ENCODE results near the gene PDXK.

The PDXK gene

DNA sequence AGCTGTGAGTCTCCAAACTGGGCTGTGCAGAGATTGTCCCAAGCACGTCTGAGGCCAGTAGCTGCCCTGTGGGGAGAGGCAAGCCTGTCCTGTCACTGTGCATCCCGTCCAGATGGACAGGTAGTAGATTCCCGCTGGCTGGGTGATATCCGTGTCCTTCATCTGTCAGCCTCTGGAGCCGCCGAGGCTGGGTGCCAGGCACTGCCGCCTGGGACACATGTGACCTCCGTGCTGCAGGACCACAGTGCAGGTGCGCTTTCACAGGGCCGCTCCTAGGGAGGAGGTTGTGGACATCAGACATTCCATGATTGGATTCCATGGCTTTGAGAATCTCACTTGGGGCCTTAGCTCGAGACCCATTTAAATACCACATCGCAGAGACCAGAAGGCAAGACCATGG, 4.7 kb downstream of the PDXK start:
- no peak for DNase-seq (ENCODE audit: low read depth)

DNA sequence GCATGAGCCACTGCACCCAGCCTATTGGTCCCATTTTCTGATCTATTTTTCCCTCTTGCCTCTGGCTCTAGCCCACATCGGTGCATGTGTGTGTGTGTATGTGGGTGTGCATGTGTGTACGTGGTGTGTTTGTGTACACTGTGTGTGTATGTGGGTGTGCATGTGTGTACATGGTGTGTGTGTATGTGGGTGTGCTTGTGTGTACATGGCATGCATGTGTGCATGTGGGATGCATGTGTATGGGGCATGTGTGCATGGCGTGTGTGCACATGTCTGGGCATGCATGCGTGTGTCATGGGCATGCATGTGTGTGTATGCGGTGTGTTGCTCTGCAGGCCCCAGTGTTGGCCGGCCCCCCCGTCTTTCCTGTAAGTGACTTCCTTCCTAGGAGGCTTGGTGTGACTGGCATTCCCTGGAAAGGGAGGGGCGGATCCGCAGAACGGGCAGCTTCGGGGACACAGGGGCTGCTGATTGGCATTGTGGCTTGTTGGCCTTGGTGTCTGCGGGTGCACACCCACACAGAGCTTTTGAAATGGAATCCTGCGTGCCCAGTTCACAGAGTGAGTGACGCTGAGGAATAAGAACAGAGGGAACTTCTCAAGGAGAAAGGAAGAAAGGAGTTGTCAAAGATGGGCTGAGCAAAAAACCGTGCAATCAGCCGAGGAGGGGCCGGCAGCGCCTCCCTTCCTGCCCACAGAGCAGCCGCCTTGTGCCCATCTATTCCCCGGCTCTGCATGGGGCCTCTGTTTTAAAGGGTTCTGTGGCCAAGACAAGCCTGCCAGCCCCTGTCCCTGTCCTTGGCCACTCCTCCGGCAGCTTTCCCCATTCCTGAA, 8.0 kb downstream of the PDXK start:
- peak; percentile 69 for DNase-seq (ENCODE audit: low read depth)

DNA sequence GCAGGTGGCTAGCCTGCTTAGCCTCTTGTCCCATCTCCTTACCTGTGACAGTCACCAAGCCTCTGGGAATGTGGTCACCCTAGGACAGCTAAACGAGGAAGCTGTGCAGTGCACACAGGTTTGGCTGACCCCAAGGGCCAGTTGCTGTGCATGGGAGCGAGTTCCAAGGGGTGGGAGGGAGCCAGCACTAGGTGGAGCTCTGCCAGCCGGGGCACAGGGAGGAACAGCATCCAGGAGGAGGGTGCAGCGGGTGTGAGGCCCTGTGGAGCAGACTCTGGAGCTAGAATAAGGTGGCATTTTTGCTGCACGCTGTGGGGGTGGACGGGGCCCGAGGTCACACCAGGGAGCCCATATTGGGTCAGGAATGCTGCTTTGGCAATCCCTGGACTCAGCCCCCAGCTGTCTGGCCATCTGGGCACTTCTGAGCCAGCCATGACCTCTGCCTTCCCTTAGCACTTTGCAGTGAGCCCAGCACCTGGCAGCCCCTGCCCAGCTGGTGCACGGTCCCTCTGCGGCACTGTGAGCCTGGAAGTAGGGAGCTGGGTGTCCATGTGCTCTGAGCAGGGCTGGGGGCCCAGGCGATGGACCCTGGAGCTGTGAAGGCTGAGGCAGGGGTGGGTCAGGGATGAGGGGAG, 8.7 kb downstream of the PDXK start:
- DNase-seq (ENCODE audit: low read depth) = no peak

DNA sequence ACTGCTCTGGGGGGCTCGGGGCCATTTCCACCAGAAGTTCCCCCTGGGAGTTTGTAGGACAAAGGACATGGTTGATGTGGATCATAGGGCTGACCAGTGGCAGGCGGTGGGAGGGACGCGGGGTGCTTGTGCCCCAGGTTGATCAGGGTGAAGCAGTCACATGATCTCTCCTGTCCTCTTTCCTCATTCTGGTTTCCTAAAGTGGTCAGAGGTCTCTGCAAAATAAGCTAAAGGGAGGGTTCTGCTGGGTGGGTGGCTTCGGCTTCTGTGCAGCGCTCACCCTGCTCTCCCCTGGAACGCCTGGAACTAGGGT, 9.2 kb downstream of the PDXK start:
- DNase-seq (ENCODE audit: low read depth) = peak; percentile 83

DNA sequence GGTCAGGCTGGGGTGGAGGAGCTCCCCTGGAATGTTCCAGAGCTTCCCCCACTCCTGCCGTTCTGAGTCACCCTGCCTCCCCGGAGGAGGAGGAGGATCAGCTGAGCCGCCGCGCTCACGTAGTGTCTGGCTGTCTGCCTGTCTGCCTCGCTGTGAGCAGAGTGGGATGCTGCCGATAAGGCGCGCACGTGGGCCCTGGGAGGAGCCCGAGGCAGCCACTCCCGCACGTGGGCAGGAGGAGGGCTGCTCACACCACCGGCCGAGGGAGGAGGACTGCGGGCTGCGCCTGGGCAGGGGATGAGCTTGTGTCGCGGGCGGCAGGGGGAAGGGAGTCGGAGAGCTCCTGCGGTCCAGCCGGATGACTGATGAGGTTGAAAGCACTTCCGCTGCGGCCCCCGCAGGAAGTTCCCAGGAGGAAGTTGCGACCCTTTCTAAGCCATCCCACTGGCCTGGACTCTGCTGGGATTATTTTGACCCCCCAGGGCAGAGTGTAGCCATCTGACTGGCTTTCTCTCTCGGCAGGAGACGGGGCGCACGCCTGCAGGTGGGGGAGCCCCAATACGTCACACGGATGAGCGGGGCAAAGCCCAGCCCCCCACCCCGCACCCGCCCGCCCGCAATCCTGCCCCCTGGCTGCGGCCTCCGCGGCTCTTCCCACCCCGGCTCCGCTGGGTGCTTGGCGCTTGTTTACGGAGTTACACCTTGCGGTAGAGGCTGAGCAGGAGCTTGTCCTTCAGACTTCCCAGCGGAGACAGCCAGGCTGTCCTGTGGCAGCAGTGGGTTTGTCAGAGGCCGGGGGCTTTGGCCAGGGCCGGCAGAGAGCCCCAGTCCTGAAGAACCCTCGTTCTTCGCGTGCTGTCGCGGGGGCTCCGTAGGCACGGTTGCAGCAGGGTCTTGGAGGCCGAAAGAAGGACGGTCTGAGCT, 9.8 kb downstream of the PDXK start:
- DNase-seq (ENCODE audit: low read depth) = peak; percentile 100

DNA sequence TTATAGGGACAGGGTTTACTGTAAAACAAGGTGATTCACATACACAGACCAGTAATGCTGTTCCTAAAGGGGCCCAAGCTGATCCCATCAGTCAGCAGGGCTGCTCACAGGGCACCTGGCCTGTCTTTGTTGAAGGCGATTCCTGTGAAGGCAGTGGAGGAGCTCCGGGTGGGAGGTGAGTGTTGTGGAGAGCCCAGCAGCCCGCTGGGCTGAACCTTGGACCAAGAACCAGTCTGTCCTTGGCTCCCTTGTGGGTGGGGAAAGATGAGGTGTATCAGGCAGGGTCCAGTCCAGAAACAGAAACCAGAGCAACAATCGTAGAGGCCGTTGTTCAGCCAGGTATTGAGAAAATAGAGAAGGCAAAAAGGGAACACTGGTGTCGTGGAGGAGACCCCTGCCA, 12.5 kb downstream of the PDXK start:
- no peak for DNase-seq (ENCODE audit: low read depth)

DNA sequence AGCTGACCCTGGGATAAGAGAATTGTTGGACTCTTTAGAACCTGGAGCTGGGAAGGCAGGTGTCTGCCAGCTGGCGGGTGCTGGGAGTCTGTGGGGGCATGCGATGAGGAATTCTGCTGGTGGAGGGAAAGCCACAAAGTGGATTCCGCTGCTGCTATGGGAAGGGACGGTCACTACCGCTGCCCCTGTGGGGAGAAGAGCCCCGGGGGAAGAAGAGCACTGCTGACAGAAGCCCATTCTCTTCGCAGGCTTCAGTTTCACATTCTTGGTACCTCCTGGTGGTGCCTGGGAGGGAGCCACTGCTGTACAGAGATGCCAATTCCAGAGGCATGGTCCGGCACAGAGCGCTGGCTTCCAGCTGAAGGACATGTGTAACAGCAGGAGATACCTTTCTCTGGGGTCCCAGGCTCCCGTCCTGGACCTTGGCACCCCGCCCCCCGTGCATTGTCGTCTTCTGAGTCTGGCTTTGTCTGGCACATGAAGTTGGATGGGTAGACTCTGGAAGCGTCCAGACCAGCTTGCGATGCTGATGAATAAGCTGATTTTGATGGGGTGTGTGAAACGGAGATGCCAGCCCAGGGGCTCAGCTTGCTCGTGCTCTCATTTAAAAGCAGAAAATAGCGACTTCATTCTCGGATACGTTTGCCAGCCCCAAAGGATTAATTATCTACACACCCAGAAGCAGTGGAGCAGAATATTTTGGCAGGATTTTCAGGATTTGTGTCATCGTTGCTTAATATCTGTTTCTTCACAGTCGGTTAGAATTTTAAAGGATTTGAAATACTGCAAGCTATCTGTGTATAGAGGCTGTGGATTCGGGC, 13.2 kb downstream of the PDXK start:
- no peak for DNase-seq (ENCODE audit: low read depth)

DNA sequence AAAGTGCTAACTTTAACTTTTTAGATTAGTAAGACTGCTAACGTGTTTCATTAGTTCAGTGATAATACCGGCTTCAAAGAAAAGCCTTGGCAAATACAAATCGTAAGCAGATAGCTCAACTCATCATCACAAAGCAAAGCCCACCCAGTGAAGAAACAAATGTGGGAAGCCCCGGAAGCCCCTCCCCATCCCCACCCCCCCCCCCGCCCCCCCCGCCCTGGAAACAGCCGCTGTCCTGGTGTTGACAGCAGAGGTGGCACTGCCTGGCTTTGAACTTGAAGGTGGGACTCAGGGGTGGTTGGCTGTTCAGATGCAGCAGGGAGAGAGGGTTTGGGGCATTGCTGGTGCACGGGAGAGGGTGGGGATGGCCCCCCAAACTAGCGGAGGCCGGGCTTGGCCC, 14.1 kb downstream of the PDXK start:
- DNase-seq (ENCODE audit: low read depth) = no peak

DNA sequence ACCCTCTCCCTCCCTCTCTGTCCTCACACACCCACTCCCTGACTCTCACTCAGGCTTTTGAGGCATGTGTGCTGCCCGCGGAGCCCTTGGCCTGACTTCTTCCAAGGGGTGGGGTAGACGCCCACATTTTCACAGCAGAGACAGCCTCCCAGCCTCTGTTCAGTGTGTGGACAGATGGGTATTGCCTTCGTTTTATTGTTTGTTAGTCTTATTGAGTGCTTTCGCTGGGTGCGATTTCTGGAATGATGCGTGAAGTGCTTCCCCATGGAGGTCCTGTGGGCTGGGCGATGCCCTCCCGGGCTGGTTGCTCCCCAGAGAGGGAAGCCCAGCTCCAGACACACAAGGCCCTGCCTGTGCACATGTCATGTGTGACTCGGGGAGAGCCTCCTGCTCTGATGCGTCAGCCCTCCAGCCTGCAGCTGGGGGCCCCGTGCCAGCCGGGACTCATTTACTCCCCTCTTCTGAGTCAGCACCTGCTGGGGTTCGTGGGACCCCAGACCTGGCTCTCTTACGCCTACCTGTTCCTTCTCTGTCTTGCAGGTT, 14.7 kb downstream of the PDXK start:
- DNase-seq (ENCODE audit: low read depth) = no peak

DNA sequence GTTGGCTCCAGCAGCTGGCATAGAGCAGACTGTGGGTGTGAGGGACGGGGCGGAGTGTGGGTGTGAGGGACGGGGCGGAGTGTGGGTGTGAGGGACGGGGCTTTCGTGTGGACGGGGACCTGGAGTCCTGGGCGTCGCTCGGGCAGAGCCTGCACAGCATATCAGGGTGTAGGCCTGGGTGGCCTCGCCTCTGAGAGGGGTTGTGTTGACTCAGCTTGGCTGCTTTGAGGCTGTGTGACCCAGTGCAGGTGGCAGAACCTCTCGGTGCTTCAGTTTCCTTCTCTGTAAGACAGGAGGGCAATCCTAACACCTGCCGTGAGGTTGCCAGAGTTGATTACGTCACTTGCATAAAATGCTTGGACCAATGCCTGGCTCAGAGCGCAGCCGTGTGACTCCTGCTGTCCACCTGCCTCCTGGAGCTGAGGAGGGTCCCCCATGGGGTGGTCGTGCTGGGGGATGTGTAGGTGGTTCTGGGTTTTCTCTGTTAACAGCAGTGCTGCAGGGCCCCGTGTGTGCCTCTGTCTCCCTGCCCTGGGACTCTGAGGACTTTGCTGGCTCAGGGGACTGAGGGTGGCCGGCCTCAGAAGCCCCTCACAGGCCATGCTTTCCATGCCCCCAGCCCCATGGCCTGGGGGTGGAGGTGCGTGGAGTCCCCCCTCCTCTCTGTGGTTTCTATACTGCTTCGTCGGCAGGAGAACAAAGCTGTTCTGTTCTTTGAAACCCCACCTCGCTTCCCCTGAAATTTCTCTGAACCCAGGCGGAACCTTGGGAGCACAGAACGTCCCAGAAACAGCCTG, 15.4 kb downstream of the PDXK start:
- no peak for DNase-seq (ENCODE audit: low read depth)

DNA sequence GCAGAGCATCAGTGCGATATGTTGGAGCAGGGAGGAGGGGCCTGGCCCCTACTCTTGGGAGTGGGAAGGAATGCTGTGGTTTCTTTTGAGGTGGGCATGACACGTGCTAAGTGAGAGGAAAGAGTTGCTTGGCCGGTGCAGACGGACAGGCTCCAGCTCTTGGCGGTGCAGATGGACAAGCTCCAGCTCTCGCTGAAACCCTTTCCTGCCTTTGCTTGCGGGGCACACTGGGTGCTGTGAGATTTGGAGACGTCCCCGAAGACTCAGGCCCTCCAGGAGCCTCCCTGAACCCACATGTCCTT, 15.9 kb downstream of the PDXK start:
- no peak for DNase-seq (ENCODE audit: low read depth)

DNA sequence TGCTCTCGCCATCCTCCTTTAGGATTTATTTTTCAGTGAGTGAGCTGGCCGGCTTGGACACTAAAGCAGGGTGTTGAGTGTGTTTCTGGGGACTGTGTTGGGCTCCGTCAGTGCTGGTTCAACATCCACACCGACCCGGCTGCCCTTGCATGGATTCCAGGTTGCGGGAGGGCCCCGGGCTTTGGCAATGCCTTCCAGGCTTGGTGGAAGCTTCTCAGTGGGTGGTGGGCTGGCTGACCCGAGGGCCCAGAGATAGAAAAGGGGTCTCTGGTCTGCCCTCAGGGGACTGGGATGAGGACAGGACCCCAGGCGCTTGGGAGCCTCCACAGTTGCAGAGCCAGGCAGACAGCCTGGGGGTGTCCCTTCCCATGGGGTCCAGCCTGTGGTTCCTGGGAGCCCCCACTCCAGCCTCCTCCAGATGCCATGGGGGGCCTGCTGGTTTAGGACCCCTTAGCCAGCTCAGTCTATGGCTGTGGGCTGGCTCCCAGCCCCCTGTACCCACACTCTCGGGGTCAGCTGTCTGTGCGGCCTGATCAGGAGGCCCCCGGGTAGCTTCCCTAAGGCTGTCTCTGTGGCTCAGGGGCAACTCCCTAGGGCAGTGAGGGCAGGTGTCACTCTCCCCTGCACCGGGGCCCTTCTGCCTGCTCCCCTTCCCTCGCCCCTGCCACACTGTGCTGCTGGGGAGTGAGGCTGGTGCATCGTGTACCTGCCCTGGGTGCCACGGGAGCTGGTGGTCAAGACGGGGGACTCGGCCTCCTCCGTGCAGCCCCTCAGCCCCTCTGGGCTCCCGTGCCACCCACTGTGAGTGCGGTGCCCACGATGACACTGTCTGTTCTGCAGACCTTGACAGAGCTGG, 16.5 kb downstream of the PDXK start:
- DNase-seq (ENCODE audit: low read depth) = no peak

DNA sequence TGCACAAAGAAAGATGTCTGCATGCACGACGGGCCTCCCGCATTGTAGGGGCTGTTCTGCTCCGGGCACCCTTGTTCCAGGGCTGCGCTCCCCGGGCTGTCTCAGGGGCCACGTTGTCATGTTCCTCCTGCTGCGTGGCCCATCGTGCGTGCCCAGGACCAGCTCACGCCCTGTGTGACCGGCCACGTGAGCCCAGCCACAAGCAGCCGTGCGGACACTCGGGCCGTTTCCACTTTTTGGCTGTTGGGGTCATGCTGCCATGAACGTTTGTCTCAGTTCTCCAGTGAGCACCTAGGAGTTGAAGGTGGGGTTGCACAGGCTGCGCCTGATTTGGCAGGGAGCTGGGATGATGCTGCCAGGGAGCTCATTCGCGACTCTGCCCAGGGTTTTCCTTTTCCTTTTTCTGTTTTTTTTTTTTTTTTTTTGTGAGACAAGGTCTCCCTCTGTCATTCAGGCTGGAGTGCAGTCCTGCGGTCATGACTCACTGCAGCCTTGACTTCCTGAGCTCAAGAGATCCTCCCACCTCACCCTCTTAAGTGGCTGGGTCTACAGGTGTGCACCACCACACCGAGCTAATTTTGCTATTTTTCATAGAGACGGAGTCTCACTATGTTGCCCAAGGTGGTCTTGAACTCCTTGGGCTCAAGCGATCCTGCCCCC, 17.4 kb downstream of the PDXK start:
- DNase-seq (ENCODE audit: low read depth) = no peak

DNA sequence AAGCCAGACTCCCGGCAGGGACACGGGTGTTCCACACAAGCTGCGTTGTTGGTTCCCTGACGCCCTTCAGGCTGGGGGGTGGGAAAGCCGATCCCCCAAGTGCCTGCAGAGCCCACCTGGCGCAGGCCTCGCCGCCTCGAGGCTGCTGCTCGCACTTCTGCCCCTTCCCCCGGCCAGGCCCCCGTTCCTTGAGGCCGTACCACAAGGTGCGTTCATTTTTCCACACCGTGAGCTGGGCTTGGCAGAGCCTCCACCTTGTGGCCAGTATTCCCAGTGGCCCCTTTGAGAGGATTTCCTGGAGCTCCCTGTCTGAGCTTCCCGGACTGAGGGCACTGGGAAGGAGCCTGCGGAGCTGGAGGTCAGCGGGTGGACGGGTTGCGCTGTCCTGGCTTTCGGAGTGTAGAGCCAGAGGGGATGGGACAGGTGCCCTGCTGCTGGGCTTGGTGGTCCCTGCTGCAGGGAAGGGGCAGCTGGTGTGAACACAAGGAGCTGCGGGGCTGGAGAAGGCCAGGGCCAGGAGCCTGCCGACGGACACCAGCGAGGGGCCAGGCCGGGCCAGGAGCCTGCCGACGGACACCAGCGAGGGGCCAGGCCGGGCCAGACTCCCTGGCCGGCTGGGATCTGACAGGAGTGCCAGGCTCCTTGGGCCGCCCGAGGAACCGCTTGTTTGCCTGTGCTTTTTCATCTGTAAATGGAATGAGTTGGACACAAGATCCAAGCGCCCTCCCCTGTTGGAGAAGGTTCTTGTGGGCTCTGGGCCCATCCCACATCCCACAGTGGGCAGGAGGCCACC, 18.4 kb downstream of the PDXK start:
- no peak for DNase-seq (ENCODE audit: low read depth)

DNA sequence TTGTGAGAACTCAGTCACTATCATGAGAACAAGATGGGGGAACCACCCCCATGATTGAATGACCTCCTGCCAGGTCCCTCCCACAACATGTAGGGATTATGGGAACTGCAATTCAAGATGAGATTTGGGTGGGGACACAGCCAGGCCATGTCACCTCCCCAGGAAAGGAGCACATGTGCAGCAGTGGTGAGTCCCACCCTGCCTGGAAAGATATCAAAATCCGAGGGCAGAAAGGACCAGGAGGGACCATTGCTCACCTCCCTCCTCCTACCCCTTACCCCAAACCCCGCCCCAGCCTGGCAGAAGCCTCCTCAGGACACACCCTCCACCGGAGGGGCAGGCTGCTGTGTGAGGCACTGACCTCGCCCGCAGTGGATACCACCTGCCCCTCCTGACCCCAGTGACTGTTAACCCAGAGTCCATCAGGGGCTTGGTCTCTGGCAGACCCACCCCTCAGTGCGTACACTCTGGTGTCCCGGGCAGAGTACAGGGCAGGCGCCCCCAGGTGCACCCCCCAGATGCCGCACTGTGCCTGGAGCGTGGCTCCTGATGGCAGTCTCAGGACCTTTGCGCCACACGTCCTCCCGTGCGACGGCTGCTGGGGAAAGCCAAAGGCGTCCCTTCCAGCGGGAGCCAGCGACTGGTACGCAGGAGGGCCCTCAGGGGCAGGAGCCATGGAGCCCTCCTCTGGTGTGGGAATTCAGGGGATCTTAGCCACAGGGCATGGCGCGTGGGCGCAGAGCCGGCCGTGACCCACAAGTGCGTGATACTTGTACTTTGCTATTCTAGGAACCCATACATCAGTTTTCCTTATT, 20.9 kb downstream of the PDXK start:
- no peak for DNase-seq (ENCODE audit: low read depth)

DNA sequence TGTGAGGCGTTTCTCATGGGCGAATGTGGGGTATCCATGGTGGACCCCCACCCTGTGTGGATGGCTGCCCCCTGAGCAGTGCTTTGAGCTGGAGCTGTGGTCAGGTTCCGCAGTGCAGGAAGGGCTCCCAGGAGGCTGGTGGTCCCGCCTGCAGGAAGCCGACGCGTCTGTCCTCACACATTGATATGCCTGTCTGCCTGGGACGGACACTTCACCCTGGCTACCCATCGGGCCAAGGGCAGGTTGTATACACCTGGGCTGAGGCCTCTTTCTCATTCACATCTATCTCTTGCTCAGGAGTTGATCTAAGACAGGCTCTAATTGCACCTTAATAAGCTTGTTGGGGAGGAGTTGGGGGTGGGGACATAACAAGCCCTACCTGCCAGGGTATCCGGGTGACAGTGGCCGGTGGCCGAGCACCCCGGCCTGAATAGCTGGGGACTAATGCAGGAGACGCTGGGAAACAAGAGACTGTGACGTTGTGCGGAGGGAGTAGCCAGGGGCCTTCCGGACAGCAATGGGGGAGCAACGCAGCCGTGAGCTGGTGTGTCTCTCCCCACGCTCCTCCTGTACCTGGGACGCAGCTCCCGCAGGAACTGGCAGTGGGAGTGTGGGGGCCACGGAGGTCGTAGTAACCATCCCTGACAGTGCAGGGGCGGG, 21.7 kb downstream of the PDXK start:
- DNase-seq (ENCODE audit: low read depth) = no peak

DNA sequence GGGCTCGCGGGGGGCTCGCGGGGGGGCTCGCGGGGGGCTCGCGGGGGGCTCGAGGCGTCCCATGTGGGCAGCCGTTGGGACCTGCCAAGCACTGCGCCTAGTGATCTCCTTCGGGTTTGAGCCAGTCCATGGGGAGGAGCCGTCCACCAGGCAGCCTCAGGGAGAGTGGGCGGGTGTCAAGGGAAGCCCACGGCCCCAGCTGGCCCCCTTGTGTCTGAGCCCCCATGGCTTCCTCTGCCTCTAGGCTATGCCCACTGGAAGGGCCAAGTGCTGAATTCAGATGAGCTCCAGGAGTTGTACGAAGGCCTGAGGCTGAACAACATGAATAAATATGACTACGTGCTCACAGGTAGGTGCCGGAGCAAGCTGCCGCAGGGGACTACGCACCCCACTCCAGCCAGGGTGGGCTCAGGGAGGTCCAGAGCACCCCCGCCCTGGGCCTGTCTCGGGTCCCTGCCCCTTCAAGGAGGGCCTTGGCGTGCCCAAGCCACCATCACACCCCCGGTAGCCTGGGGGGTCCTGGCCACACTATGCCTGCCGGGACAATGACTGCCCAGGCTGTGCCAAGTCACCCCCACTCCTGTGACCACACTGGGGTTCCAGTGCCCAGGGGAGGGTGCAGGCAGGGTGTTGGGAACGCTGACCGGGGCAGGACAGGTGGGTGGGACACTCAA, 22.6 kb downstream of the PDXK start:
- no peak for DNase-seq (ENCODE audit: low read depth)
